Urothelium cell line (cell line): Measurements from ENCODE around the gene AHDC1.

Experiments used
- DNase-seq: peaks from one replicate; pipeline ENCODE4 v3.0.0; 2011; ENCODE audit warnings: low spot score, mixed read lengths
- FAIRE-seq: peaks from 2 replicates; lab custom pipeline; 2011; peaks lifted over from hg19 to GRCh38; lab: Jason Lieb, UNC

Gene AHDC1

GRCh38 chr1:27567146-27567526, 36.8 kb downstream of the AHDC1 start:
- no peak for FAIRE-seq
- DNase-seq = no peak

- DNase-seq (no peak), FAIRE-seq (no peak)
Observed at GRCh38 chr1:27566462-27567145, 37.3 kb downstream of the AHDC1 start.

GRCh38 chr1:27564710-27565649, 39.0 kb downstream of the AHDC1 start:
- FAIRE-seq (no peak), DNase-seq (no peak)

- DNase-seq (no peak), FAIRE-seq (no peak)
Observed at GRCh38 chr1:27563591-27564471, 40.1 kb downstream of the AHDC1 start.

- DNase-seq (no peak), FAIRE-seq (no peak)
Observed at GRCh38 chr1:27563341-27563590, 40.7 kb downstream of the AHDC1 start.

GRCh38 chr1:27562534-27563340, 41.2 kb downstream of the AHDC1 start:
- peak; percentile 96 for FAIRE-seq
- no peak for DNase-seq

- FAIRE-seq = no peak
- DNase-seq = no peak
Observed at GRCh38 chr1:27562021-27562420, 41.9 kb downstream of the AHDC1 start.

- no peak for DNase-seq
Observed at GRCh38 chr1:27561124-27561899, 42.6 kb downstream of the AHDC1 start.

GRCh38 chr1:27560268-27561123, 43.4 kb downstream of the AHDC1 start:
- FAIRE-seq (no peak), DNase-seq (no peak)

More at GRCh38 chr1:27561124-27561899, 42.6 kb downstream of the AHDC1 start:
- FAIRE-seq = no peak

- FAIRE-seq (no peak), DNase-seq (no peak)
Observed at GRCh38 chr1:27559466-27560030, 44.4 kb downstream of the AHDC1 start.

GRCh38 chr1:27557596-27558340, 46.2 kb downstream of the AHDC1 start:
- FAIRE-seq (no peak), DNase-seq (peak; percentile 53)

- FAIRE-seq (peak; percentile 63), DNase-seq (peak; percentile 95)
Observed at GRCh38 chr1:27556781-27557595, 47.0 kb downstream of the AHDC1 start.

- no peak for FAIRE-seq
Observed at GRCh38 chr1:27556435-27556780, 47.5 kb downstream of the AHDC1 start.

GRCh38 chr1:27555700-27556424, 48.1 kb downstream of the AHDC1 start:
- DNase-seq = no peak
- no peak for FAIRE-seq

More at GRCh38 chr1:27556435-27556780, 47.5 kb downstream of the AHDC1 start:
- no peak for DNase-seq

- DNase-seq = no peak
- FAIRE-seq = no peak
Observed at GRCh38 chr1:27554759-27555699, 48.9 kb downstream of the AHDC1 start.
